Mesenchymal stem cell (in vitro differentiated cells and primary cell): Measurements from ENCODE around the gene TARP.
A peak's percentile ranks its signal among the peaks of the same experiment; 100 is the strongest.

ENCODE experiments used
- DNase-seq: peaks from one replicate; pipeline ENCODE4 v3.0.0-alpha.2; 2013
- H2AFZ ChIP-seq: one replicate; pipeline ENCODE4 v1.6.1; 2013; ENCODE audit warnings: low read depth, mild to moderate bottlenecking, control low read depth, inconsistent platforms, low read length, moderate library complexity
- H2AK5ac ChIP-seq: 2 replicates; pipeline ENCODE4 v1.6.1; 2013; ENCODE audit warnings: low read length, moderate library complexity, mild to moderate bottlenecking, inconsistent platforms; ENCODE audit not compliant: severe bottlenecking
- H2BK120ac ChIP-seq: one replicate; pipeline ENCODE4 v1.6.1; 2013; ENCODE audit warnings: low read depth, mild to moderate bottlenecking, inconsistent platforms, low read length, moderate library complexity
- H2BK12ac ChIP-seq, 2 experiments: one replicate each; pipeline ENCODE4 v1.6.1; 2013; ENCODE audit warnings: inconsistent platforms in 2 of 2, low read length in 2 of 2, mild to moderate bottlenecking in 2 of 2, moderate library complexity in 2 of 2, control low read depth in 1 of 2
- H2BK15ac ChIP-seq: one replicate; pipeline ENCODE4 v1.6.1; 2013; ENCODE audit warnings: mild to moderate bottlenecking, low read depth, inconsistent platforms; ENCODE audit not compliant: poor library complexity, severe bottlenecking
- H2BK5ac ChIP-seq: 2 replicates; pipeline ENCODE4 v1.6.1; 2013; ENCODE audit warnings: low read depth, mild to moderate bottlenecking, low read length, control low read depth, inconsistent platforms; ENCODE audit not compliant: poor library complexity, severe bottlenecking
- H3K14ac ChIP-seq, 2 experiments: one replicate each; pipeline ENCODE4 v1.6.1; 2013; ENCODE audit warnings: inconsistent platforms in 2 of 2, low read length in 2 of 2, control low read depth in 1 of 2, mild to moderate bottlenecking in 1 of 2, moderate library complexity in 1 of 2
- H3K18ac ChIP-seq, 2 experiments: one replicate each; pipeline ENCODE4 v1.6.1; 2013; ENCODE audit warnings: inconsistent platforms in 2 of 2, low read length in 2 of 2, control low read depth in 1 of 2, low read depth in 1 of 2, mild to moderate bottlenecking in 1 of 2
- H3K23ac ChIP-seq, 2 experiments: one replicate each; pipeline ENCODE4 v1.6.1; 2013; ENCODE audit warnings: inconsistent platforms in 2 of 2, low read length in 2 of 2, mild to moderate bottlenecking in 2 of 2, moderate library complexity in 2 of 2, control low read depth in 1 of 2
- H3K27ac ChIP-seq: 2 replicates; pipeline ENCODE4 v1.5.1; 2013; ENCODE audit warnings: mild to moderate bottlenecking, moderate library complexity, low read length, control low read depth, inconsistent platforms; ENCODE audit not compliant: poor library complexity, severe bottlenecking
- H3K27me3 ChIP-seq, 2 experiments: 2 replicates each; pipeline versions ENCODE4 v1.6.1 to v1.7.0; 2013; ENCODE audit warnings: low read length in 2 of 2, mild to moderate bottlenecking in 2 of 2, moderate library complexity in 2 of 2, control low read depth in 1 of 2, inconsistent platforms in 1 of 2; ENCODE audit not compliant: control insufficient read depth in 1 of 2, insufficient read depth in 1 of 2
- H3K36me3 ChIP-seq, 2 experiments: 2 replicates each; pipeline versions ENCODE4 v1.6.1 to v1.7.0; 2013; ENCODE audit warnings: low read length in 2 of 2, control low read depth in 1 of 2, inconsistent platforms in 1 of 2, low read depth in 1 of 2, mild to moderate bottlenecking in 1 of 2; ENCODE audit not compliant: insufficient read depth in 2 of 2, control insufficient read depth in 1 of 2
- H3K4ac ChIP-seq, 2 experiments: one replicate each; pipeline ENCODE4 v1.6.1; 2013; ENCODE audit warnings: inconsistent platforms in 2 of 2, low read length in 2 of 2, mild to moderate bottlenecking in 2 of 2, moderate library complexity in 2 of 2, control low read depth in 1 of 2, low read depth in 1 of 2
- H3K4me1 ChIP-seq: 2 replicates; pipeline ENCODE4 v1.6.1; 2013; ENCODE audit warnings: low read depth, low read length, control low read depth; ENCODE audit not compliant: control insufficient read depth, insufficient read depth
- H3K4me2 ChIP-seq: 2 replicates; pipeline ENCODE4 v1.6.1; 2013; ENCODE audit warnings: low read length, mild to moderate bottlenecking, inconsistent platforms; ENCODE audit not compliant: poor library complexity, severe bottlenecking
- H3K4me3 ChIP-seq, 2 experiments: 2 replicates each; pipeline versions ENCODE4 v1.5.1 to v1.7.0; 2013; ENCODE audit warnings: low read length in 2 of 2, mild to moderate bottlenecking in 2 of 2, control low read depth in 1 of 2, low read depth in 1 of 2; ENCODE audit not compliant: insufficient read depth in 1 of 2
- H3K79me1 ChIP-seq: replicated peaks from 2 replicates; pipeline ENCODE4 v1.6.1; 2013; ENCODE audit warnings: mild to moderate bottlenecking, control low read depth, low read length, inconsistent platforms; ENCODE audit not compliant: poor library complexity, severe bottlenecking
- H3K9ac ChIP-seq: 2 replicates; pipeline ENCODE4 v1.7.0; 2013; ENCODE audit warnings: mild to moderate bottlenecking, low read length, moderate library complexity
- H3K9me3 ChIP-seq: 2 replicates; pipeline ENCODE4 v1.7.0; 2013; ENCODE audit warnings: mild to moderate bottlenecking, low read length; ENCODE audit not compliant: control insufficient read depth
- H4K8ac ChIP-seq: one replicate; pipeline ENCODE4 v1.6.1; 2013; ENCODE audit warnings: inconsistent platforms, mild to moderate bottlenecking, low read length, moderate library complexity
- H4K91ac ChIP-seq: one replicate; pipeline ENCODE4 v1.6.1; 2013; ENCODE audit warnings: mild to moderate bottlenecking, low read length, inconsistent platforms
- WGBS: methylation state at CpG from one replicate; pipeline ENCODE4 v1.1.7; 2013; ENCODE audit warnings: mixed read lengths; 5-methylcytosine and 5-hydroxymethylcytosine counted together

Gene TARP

DNA sequence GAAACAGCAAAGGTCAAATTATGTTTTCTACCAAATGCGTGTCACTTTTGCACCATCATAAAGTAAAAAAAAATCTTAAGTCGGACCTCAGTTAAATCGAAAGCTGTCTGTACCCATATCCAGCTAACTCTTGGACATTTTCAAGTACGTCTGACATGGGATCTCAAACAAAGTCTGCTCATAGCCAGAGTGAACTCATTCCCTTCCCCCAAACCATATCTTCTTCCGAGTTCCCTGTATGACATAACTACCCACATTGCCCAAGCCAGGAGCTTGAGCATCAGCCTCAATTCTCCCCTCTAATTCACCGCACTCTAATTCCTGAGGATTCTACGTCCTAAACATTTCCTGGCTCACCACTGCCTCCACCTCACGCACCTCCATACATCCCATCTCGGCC, 44.8 kb upstream of the TARP start:
- no peaks in the 10 kb centered on the region for H3K9me3 ChIP-seq
- H4K8ac ChIP-seq: no peak overlapping the region
- no peak overlapping the region for H4K91ac ChIP-seq
- H3K4me2 ChIP-seq: no peak overlapping the region
- H3K36me3 ChIP-seq: no peaks in the 10 kb centered on the region
- no peak overlapping the region for H3K14ac ChIP-seq
- no peak overlapping the region for H2AFZ ChIP-seq
- H2BK120ac ChIP-seq: no peak overlapping the region
- 77% methylated on average over 9 of the region's 9 CpGs for WGBS
- peak overlapping the region in 1 of 2 experiments; percentile 59 for H3K18ac ChIP-seq
- no peaks in the 10 kb centered on the region for H3K27me3 ChIP-seq
- peak overlapping the region in 1 of 2 experiments; percentile 33 for H2BK12ac ChIP-seq
- H3K4me1 ChIP-seq: peaks cover 5% of the 10 kb centered on the region
- peak overlapping the region; percentile 3 for H2BK15ac ChIP-seq
- H3K4ac ChIP-seq: no peak overlapping the region
- H3K9ac ChIP-seq: no peak overlapping the region
- H3K23ac ChIP-seq: no peak overlapping the region
- DNase-seq: peak; percentile 53
- no peak overlapping the region for H3K27ac ChIP-seq
- H3K4me3 ChIP-seq: no peak overlapping the region
- no peaks in the 10 kb centered on the region for H3K79me1 ChIP-seq
- H2BK5ac ChIP-seq: no peak overlapping the region
- H2AK5ac ChIP-seq: no peak overlapping the region

DNA sequence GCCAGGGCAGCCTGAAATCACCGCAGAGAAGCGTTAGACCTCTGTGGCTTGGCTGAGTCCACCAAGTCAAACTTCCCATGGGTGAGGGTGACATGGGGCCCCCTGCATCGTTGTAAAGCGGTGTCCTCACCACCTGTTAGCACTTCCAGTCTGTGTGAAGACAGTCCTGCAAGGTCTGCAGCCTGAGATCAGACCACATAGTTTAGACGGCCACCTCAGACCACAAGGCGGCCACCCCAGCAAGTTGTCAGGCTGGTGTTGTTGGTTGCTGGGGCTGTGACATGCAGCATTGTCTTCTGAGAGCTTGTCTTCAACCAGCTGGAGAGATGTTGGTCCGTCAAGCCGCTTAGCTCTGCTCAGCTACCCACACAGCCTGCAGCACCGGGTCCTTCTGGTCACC, 44.1 kb upstream of the TARP start:
- H4K91ac ChIP-seq: no peak overlapping the region
- H3K27me3 ChIP-seq: no peaks in the 10 kb centered on the region
- no peak overlapping the region for H2BK15ac ChIP-seq
- H3K36me3 ChIP-seq: no peaks in the 10 kb centered on the region
- no peak overlapping the region for H2AFZ ChIP-seq
- H3K79me1 ChIP-seq: no peaks in the 10 kb centered on the region
- peak overlapping the region in 1 of 2 experiments; percentile 46 for H3K4ac ChIP-seq
- WGBS: 67% methylated on average over 8 of the region's 9 CpGs
- H3K27ac ChIP-seq: no peak overlapping the region
- no peak overlapping the region for H3K14ac ChIP-seq
- H3K4me1 ChIP-seq: peaks cover 5% of the 10 kb centered on the region
- H4K8ac ChIP-seq: peak overlapping the region; percentile 19
- H3K4me2 ChIP-seq: no peak overlapping the region
- no peaks in the 10 kb centered on the region for H3K9me3 ChIP-seq
- H3K23ac ChIP-seq: no peak overlapping the region
- peak overlapping the region; percentile 18 to 48 for H2BK12ac ChIP-seq
- peak; percentile 19 for DNase-seq
- no peak overlapping the region for H2BK5ac ChIP-seq
- H3K18ac ChIP-seq: peak overlapping the region in 1 of 2 experiments; percentile 37
- H3K4me3 ChIP-seq: no peak overlapping the region
- no peak overlapping the region for H2BK120ac ChIP-seq
- no peak overlapping the region for H2AK5ac ChIP-seq
- H3K9ac ChIP-seq: no peak overlapping the region

DNA sequence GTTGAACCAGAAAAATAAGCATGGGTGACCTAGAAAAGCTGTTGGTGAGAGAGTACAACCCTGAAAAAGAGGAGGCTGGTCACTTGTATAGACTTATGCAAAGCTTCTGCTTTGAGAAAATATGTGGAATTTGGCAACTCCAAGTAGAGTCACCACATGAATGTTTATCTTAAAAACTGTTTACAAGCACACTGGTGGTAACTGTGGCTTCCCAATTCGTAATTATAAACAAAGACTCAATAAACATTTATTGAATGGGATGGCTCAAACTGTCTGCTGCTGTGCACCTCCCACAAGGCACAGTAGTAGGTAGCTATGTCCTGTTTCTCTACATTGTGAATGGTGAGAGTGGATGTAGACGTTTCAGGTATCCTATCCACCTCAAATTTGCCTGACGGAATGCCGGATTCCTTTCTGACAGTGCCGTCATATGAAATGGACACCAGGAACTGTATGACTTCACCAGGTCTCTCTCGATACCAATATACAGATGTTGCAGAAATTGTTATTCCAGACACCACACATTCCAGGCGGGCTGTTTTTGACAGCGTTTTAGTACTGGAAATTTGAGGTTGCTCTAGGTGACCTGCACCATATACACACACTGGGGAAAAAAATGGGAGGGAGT, 43.4 kb upstream of the TARP start:
- Histone ChIP-seq H3K36me3 (no peaks in the 10 kb centered on the region), H3K4me1 (peaks cover 2% of the 10 kb centered on the region), H3K14ac (no peak overlapping the region), H3K27ac (no peak overlapping the region), H3K27me3 (no peaks in the 10 kb centered on the region), H2AK5ac (no peak overlapping the region), H2BK120ac (no peak overlapping the region), H3K4ac (no peak overlapping the region), H2BK12ac (no peak overlapping the region), H3K23ac (no peak overlapping the region), H3K4me3 (no peak overlapping the region), H3K9me3 (no peaks in the 10 kb centered on the region), H2BK5ac (no peak overlapping the region), H3K4me2 (no peak overlapping the region), H3K18ac (no peak overlapping the region), H4K91ac (no peak overlapping the region), H2BK15ac (no peak overlapping the region), H3K9ac (no peak overlapping the region), H4K8ac (no peak overlapping the region), H3K79me1 (no peaks in the 10 kb centered on the region), H2AFZ (no peak overlapping the region)
- peak; percentile 92 for DNase-seq
- 76% methylated on average over 5 of the region's 8 CpGs for WGBS

DNA sequence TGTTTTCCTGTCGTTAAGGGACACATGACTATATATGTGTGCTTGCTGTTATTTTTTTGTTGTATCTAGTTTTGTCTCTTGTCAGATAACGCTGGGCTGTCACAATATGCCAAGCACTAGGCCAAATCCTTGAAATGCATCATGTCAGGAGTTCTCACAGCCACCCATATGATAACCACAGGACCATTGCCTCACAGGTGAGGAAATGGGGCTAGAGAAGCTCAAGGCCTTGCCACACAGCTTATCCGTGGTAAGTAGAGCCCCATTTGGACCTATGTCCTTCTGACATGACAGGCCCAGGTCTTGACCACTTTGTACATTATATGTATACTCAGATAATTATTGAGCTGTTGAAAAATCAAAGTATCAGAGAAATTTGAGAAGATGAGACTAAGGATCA, 42.0 kb upstream of the TARP start:
- H2BK120ac ChIP-seq: no peak overlapping the region
- H3K9ac ChIP-seq: no peak overlapping the region
- H3K4me2 ChIP-seq: no peak overlapping the region
- H3K14ac ChIP-seq: no peak overlapping the region
- H3K18ac ChIP-seq: no peak overlapping the region
- H3K27me3 ChIP-seq: no peaks in the 10 kb centered on the region
- no peak overlapping the region for H2BK5ac ChIP-seq
- no peak for DNase-seq
- H3K23ac ChIP-seq: no peak overlapping the region
- H2BK15ac ChIP-seq: no peak overlapping the region
- H3K4me3 ChIP-seq: no peak overlapping the region
- H3K4ac ChIP-seq: no peak overlapping the region
- H3K4me1 ChIP-seq: no peaks in the 10 kb centered on the region
- H3K36me3 ChIP-seq: no peaks in the 10 kb centered on the region
- no peaks in the 10 kb centered on the region for H3K79me1 ChIP-seq
- no peaks in the 10 kb centered on the region for H3K9me3 ChIP-seq
- H2BK12ac ChIP-seq: peak overlapping the region in 1 of 2 experiments; percentile 29
- no peak overlapping the region for H2AK5ac ChIP-seq
- H3K27ac ChIP-seq: no peak overlapping the region
- H4K8ac ChIP-seq: no peak overlapping the region
- no peak overlapping the region for H2AFZ ChIP-seq
- WGBS: 71% methylated on average over 2 of the region's 3 CpGs
- no peak overlapping the region for H4K91ac ChIP-seq
